NCI-H345 (cell line): Measurements from ENCODE around the gene MFAP5.
A peak's percentile ranks its signal among the peaks of the same experiment; 100 is the strongest.
"Not testable (repeated sequence)": the region's sequence is repeated elsewhere in the genome, so short reads cannot be mapped to it uniquely, and the experiment has no call there.

Experiments
- DNase-seq: peaks from one replicate; lab custom pipeline; 2025; lab: John Stamatoyannopoulos, UW

MFAP5 gene

DNA sequence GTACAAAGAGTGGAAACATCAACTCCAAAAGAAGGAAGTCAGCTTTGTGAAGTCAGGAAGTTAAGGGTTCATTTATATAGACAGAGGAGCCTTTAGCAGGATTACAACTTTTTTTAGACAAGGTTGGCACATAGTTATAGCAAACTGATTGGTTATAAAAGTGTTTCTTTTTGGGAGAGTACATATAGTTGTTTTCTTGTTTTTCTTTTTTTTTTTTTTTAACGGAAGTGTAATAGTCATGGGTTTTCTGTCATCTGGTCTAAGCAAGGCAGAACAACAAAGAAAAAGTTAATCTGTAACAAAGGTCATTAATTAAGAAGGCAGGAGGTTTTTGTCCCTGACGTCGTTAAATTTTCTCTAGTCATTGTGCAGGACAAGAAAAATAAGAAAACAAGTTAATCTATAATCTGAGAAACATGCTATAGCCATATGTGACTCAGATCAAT lies 13.0 kb upstream of the MFAP5 start:
- no peak for DNase-seq

DNA sequence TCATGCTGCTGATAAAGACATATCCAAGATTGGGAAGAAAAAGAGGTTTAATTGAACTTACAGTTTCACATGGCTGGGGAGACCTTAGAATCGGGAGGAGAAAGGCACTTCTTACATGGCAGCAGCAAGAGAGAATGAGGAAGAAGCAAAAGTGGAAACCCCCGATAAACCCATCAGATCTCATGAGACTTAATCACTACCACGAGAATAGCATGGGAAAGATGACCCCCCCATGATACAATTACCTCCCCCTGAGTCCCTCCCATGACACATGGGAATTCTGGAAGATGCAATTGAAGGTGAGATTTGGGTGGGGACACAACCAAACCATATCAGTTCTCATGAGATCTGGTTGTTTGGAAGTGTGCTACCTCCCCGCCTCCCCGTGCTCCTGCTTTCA lies 9.8 kb upstream of the MFAP5 start:
- DNase-seq: no peak

DNA sequence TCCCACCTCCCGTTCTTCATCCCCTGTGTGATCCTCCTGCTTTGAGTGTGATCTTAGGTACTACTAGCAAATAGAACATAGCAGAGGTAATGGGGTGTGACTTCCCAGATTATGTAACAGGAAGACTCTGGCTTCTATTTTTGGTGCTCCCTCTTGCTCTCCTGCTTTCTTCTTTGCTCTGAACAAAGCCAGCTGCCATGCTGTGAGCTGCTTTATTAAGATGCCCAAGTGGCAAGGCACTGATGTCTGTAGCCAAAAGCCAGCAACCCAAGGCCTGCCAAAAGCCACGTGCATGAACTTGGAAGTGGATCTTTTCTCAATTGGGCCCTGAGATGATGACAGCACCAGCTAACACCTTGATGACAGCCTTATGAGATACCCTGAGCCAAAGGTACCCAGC lies 5.8 kb upstream of the MFAP5 start:
- DNase-seq: no peak

GRCh38 chr12:8667270-8667669 lies 4.6 kb upstream of the MFAP5 start:
- no peak for DNase-seq

- DNase-seq: no peak
These were observed 3.1 kb upstream of the MFAP5 start for GRCh38 chr12:8665759-8666158.

DNA sequence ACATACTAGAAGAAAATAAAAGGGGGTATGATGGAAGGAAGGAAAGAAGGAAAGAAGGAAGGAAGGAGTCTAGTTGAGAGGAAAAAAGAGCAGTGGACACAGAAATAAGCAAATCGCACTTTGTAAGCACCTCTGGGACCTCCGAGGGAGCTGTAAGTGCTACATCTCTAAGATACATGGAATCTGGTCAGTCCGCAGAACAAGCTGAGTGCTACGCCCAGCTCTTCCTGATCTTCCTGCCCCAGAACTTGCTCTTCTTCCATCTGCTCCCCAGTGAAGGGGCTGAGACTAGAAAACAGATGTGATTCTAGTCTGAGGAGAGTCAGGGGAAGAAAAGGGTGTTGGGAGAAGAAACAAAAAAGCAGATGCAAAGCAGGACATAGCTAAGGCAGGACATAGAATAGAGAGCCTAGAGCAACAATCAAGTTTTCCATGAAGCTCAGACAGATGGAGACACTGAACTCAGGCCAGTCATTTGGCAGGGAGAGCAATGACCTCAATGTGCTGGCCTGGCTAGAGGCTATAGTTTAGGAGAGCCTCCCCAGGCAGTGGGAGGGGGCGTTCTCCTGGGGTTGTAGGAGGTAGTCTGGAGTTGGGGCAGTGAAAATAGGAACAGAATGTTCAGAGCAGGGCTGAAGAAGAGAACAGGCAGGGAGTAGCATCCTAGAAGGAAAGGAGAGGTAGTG lies 1.7 kb upstream of the MFAP5 start:
- no peak for DNase-seq

- DNase-seq: no peak
These were observed 875 bp downstream of the MFAP5 start for GRCh38 chr12:8661751-8662150.

GRCh38 chr12:8661016-8661415 lies 1.6 kb downstream of the MFAP5 start:
- no peak for DNase-seq

DNA sequence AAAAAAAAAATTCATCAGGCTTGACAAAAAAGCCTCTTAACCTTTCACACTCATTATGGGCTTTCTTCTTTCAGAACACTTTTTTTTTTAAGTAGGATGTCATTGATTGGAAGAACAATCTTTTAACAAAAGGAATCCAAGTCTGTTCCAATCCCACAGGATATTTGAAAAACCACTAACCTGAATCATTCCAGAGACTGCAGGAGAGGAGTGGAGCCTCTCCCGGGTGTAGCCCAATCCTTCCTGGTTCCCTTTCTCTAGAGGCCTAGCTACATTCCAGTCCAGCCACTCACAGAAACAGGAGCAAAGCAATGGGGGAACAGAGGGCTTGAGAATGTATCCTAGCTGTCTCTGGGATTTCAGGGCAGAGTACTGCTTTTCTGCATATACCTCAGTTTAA lies 4.3 kb downstream of the MFAP5 start:
- DNase-seq: no peak

DNA sequence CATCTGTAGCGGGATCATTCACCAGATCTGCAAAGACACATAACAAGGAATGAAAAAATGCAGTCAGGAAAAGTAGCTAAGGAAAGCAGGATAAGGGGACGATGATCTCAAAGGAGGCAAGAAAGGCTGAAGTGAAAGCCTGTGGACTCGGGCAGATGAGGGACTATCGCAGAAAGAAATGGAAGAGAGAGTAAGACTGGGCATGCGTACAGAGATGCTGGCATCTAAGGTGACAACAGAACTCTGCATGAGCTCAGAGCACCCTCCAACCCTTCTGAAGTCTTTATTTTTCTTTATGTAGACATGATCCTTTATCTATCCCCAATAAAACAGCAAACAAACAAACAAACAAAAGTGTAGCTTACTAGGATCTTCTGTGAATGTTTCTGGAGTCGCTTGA lies 7.2 kb downstream of the MFAP5 start:
- no peak for DNase-seq

DNA sequence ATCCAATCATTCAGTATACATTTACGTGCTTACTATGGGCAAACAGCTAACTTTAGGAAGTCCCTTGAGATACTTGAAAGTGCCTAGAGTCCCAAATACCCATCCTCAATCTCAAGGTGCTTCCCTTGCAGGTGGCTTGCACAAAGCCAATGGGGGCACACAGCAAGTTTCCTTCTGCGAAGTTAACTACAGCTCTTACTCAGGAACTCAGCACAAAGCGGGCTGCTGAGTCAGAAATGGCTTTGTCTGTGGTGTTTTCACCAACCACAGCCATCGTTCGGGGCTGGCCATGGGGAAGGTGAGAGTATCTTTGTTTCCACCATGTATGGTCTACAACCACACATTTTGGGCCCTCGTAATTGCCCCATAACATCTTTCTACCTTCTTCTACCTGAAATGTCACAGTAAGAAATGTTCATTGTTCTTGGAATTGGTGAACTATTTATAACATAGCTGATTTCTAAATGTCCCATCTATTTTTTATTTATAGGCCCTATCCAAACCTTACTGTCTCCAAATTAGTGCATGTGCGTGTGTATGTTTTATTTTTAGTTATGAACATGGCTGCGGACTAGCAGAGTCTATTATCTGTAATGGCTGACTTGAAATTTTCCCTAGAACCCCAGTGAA lies 13.9 kb downstream of the MFAP5 start:
- no peak for DNase-seq

DNA sequence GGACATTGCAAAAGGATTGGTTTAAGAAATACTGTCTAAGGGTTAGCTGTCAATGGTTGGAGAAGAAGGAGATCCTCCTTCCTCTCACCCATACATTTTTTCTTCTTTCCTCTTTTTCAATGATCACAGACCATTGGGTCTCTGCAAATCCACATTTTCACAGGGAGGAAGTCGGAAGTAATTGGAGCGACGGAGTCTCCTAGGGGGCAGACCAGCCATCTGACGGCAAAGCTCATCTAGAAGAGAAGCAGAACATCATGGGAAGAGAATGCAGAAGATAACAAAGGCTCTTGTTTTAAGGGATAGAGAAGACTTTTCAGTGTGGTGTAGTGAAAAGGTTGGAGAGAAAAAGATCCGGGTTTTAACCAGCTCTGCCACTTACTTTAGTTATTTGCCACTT lies 14.7 kb downstream of the MFAP5 start:
- DNase-seq: no peak

- no peak for DNase-seq
These were observed 18.0 kb downstream of the MFAP5 start for GRCh38 chr12:8644345-8645248.

GRCh38 chr12:8642775-8643174 lies 19.9 kb downstream of the MFAP5 start:
- no peak for DNase-seq

DNA sequence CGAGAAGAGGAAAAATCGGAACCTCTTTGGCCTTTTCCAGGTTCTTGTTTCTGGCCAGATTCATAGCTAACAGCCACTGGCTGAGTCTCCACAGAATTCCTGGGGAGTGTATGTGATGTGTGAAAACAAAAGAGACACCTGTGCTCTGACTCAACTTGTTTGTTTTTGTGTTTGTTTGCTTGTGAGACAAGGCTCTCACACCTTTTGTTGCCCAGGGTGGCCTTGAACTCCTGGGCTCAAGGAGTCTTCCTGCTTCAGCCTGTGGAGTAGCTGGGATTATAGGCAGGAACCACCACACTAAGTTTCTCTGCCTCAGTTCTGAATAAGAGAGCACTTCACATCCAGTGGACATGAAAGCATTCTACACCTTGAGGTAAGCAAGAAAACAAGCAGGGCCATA lies 22.7 kb downstream of the MFAP5 start:
- DNase-seq: peak; percentile 4

- no peak for DNase-seq
These were observed 23.7 kb downstream of the MFAP5 start for GRCh38 chr12:8638951-8639350.

GRCh38 chr12:8637666-8638065 lies 25.0 kb downstream of the MFAP5 start:
- DNase-seq: peak; percentile 18

GRCh38 chr12:8637244-8637643 lies 25.4 kb downstream of the MFAP5 start:
- DNase-seq: no peak

DNA sequence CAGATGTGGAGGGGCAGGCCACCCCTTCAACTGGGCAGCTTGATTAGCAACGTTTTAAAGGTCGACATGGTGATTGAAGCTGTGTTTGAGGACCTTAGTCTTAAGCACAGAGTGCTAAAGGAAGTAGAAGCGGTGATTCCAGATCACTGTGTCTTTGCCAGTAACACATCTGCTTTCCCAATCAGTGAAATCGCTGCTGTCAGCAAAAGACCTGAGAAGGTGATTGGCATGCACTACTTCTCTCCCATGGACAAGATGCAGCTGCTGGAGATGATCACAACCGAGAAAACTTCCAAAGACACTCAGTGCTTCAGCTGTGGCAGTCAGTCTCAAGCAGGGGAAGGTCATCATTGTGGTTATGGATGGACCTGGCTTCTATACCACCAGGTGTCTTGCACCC lies 26.0 kb downstream of the MFAP5 start:
- no peak for DNase-seq

DNA sequence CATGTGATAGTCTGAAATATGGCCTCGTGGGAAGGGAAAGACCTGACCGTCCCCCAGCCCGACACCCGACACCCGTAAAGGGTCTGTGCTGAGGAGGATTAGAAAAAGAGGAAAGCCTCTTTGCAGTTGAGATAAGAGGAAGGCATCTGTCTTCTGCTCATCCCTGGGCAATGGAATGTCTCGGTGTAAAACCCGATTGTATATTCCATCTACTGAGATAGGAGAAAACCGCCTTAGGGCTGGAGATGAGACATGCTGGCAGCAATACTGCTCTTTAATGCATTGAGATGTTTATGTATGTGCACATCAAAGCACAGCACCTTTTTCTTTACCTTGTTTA lies 26.6 kb downstream of the MFAP5 start:
- DNase-seq: not testable (repeated sequence)

DNA sequence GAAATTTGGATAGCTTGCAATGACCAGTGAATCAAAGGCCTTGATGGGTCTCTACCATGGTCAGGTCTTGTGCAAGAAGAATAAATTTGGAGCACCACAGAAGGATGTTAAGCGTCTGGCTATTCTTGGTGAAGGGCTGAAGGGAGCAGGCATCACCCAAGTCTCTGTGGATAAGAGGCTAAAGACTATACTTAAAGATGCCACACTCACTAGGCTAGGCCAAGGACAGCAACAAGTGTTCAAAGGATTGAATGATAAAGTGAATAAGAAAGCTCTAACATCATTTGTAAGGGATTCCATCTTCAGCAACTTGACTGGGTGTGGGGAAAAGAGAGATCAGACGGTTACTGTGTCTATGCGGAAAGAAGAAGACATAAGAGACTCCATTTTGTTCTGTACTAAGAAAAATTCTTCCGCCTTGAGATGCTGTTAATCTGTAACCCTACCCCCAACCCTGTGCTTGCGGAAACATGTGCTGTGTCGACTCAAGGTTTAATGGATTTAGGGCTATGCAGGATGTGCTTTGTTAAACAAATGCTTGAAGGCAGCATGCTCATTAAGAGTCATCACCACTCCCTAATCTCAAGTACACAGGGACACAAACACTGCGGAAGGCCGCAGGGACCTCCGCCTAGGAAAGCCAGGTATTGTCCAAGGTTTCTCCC lies 27.2 kb downstream of the MFAP5 start:
- not testable (repeated sequence) for DNase-seq

- no peak for DNase-seq
These were observed 32.5 kb downstream of the MFAP5 start for GRCh38 chr12:8630131-8630530.
